Left kidney (tissue), 2 donors: Measurements from ENCODE around the gene TMEM132A. TPM values are rescaled to one million over a fixed set of nuclear protein-coding genes. Genes with fewer than 3 reads are reported as not detected.

Experiments used
- DNase-seq: peaks from one replicate; pipeline ENCODE4 v3.0.0-alpha.2; 2013
- polyA plus RNA-seq: library from polyadenylated mRNA; unstranded; fragments of 120-200 nt; gene quantifications from one replicate; pipeline ENCODE4 v1.2.1, GENCODE V29; 2013; ENCODE audit not compliant: insufficient read length

TMEM132A gene
- polyA plus RNA-seq, 1 donor, result 58.7 TPM

GRCh38 chr11:60921777-60922335, 2.4 kb upstream of the TMEM132A start:
- DNase-seq, result no peak

GRCh38 chr11:60922906-60923305, 1.4 kb upstream of the TMEM132A start:
- DNase-seq, result no peak

DNA sequence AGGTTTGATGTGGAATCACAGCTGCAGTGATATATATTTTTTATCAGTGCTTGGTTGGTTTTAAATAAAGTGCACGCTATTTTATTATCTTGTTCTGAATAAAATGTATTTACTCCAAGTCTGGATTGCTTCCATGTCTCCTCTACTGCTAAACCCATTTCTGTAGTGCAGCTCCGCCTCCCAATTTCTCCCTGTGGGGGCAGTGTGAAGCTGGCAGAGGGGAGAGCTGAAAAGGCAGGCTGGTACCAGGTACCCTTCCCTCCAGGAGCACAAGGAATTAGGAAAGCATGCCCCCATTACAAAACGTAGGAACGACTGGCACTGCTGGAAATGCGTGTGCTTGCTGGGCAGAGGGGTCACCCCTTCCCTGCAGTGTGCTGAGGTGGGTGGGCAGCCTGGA, 934 bp upstream of the TMEM132A start:
- DNase-seq, result no peak

DNA sequence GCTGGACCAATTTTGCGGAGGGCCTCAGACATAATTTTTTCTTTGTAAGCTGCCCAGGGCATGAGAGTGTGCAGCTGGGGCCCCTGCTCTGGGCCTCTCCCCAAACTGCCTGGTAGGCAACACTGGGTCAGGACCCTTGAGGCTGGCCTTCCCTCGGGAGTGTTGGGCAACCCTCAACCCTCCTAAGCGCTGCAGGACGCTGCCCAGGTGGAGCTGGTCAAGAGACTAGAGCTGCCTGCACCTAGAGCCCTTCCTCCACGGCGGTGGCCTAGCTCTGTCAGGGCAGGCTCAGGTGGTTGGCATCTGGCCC, 505 bp upstream of the TMEM132A start:
- DNase-seq, result no peak

GRCh38 chr11:60924906-60925853, 920 bp downstream of the TMEM132A start:
- DNase-seq, result no peak

DNA sequence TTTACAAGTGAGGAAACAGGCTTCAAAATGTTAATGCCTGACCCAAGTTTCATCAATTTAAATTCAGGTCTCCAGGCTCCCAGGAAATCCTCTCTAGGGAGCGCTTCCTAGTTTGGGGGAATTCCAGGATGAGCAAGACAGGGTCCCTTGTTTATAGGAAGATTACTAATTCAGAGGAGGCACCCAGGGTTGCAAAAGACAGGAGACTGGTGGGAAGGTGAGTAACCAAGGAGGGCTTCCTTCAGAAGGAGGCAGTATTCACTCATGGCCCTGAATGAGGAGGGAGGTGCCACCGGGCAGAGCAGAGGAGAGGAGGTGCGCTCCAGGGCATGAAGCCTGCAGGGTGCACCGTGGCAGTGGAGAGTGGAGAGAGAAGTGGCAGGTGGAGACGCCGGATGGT, 1.6 kb downstream of the TMEM132A start:
- DNase-seq, result no peak

DNA sequence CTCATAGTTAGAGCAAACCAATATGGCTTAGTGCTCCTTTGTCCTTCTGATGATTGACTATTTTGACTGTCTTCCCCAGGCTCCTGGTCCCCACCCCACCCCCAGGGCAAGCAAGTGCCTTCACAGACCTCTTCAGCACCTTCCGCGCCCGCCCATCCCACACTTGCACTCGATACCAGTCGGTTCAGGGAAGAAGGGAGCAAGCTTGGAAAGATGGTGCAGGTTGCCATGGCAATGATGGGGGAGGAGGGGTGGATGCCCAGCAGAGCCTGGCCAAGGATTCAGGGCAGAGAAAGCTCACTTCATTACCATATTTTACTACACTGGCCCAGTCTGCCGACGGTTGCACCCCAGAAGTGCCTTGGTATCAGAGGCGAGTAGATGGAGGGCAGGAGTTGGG, 2.2 kb downstream of the TMEM132A start:
- DNase-seq, result no peak

- no peak for DNase-seq
Observed at GRCh38 chr11:60927061-60927592, 2.9 kb downstream of the TMEM132A start.

DNA sequence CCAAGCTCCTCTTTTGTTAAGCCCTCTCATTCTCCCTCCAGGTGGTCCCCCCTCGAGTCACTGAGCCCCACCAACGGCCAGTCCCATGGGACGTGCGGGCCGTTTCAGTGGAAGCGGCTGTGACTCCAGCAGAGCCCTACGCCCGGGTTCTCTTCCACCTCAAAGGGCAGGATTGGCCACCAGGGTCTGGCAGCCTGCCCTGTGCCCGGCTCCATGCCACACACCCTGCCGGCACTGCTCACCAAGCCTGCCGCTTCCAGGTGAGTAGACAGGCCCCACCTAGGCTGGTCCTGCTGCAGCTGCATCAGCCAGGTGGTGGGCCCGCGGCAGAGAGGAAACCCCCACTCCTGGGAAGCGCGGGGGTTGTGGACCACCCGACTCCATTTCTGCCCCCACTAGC, 3.3 kb downstream of the TMEM132A start:
- DNase-seq, result no peak

DNA sequence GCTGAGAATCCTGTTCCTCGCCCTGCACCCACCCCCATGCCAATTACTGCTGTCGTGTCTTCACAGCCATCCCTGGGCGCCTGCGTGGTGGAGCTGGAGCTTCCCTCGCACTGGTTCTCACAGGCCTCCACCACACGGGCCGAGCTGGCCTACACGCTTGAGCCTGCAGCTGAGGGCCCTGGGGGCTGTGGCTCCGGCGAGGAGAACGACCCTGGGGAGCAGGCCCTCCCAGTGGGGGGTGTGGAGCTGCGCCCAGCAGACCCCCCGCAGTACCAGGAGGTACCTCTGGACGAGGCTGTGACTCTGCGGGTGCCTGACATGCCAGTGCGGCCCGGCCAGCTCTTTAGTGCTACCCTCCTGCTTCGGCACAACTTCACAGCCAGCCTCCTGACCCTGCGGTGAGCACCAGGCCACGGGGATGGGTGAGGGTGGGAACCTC, 4.3 kb downstream of the TMEM132A start:
- no peak for DNase-seq

- DNase-seq, result no peak
Observed at GRCh38 chr11:60929764-60930163, 5.5 kb downstream of the TMEM132A start.

DNA sequence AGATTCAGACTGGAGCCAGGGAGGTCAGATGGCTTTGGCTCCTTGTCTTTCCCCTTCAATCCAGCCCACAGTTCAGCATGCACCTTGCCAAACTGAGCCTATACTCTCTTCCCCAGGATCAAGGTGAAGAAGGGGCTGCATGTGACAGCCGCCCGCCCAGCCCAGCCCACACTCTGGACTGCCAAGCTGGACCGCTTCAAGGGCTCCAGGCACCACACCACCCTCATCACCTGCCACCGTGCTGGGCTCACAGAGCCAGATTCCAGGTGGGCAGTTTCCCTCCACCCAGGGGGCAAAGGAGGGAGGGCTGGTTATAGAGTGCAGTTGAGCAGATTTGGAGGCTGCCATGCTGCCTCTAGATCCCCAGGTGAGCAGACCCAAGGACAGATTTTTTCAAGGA, 6.1 kb downstream of the TMEM132A start:
- DNase-seq, result no peak

DNA sequence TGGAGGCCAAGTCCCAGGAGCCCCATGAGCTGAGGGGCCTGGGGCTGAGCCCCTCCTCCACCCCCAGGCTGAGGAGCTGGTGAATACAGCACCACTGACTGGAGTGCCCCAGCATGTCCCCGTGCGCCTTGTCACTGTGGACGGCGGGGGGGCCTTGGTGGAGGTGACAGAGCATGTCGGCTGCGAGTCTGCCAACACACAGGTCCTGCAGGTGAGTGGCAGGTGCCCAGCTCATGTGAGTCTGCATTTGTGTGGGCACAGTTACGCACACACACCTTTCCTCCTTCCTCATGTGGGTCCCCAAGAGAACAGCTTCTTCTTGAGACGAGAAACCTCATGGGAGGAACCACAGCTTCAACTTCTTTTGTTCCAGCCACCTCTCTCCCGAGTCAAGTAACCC, 7.7 kb downstream of the TMEM132A start:
- no peak for DNase-seq

- no peak for DNase-seq
Observed at GRCh38 chr11:60932605-60933356, 8.5 kb downstream of the TMEM132A start.

DNA sequence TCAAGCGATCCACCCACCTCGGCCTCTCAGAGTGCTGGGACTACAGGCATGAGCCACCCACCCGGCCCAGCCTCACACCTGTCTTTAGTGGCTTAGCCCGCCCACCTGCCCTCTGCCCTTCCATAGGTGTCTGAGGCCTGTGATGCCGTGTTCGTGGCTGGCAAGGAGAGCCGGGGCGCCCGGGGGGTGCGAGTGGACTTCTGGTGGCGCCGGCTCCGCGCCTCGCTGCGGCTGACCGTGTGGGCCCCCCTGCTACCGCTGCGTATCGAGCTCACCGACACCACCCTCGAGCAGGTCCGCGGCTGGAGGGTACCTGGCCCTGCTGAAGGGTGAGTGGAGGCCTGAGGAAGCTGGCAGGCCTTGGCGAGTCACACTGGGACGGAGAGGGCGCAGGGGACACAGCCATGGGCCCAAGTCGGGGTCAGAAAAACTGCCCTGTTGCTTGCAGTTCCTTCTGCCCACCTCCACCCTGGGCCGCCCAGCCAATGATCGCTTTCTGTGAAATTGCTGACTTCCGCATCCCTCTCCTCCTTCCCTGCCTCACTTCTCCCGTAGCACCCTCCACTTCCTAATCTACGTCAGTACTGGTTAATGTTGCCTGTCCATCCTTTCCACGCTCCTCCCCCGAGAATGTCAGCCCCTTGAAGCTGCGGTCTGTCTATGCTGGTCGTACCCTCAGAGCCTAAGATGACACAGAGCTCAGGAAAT, 9.3 kb downstream of the TMEM132A start:
- no peak for DNase-seq

DNA sequence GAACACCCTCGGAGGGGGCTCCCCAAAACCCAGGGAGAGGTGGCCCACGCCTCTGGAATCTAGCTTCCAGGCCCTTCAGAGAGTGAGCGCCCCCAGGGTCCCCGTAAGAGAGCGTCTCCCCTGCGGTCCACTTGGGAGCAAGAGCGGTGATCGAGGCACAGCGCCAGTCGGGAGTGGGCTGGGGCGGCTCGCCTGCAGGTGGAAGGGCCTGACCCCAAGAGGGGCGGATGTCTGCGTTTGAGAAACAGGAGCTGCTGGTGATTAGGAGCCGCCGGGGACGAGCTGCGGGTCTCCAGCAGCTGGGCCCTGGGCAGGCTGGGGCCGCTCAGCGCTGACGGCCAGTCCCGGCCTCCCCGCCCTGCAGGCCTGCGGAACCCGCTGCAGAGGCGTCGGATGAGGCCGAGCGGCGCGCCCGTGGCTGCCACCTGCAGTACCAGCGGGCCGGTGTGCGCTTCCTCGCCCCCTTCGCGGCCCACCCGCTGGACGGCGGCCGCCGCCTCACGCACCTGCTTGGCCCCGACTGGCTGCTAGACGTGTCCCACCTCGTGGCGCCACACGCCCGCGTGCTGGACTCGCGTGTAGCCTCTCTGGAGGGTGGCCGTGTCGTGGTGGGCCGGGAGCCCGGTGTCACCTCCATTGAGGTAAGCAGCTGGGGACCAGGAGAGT, 10.0 kb downstream of the TMEM132A start:
- DNase-seq, result no peak

GRCh38 chr11:60934790-60935605, 10.7 kb downstream of the TMEM132A start:
- DNase-seq, result no peak

- DNase-seq, result no peak
Observed at GRCh38 chr11:60935676-60936442, 11.6 kb downstream of the TMEM132A start.

- DNase-seq, result no peak
Observed at GRCh38 chr11:60936467-60937143, 12.3 kb downstream of the TMEM132A start.
